ENCODE data around the gene MEOX1. TPM values are rescaled to one million over a fixed set of nuclear protein-coding genes. Genes with fewer than 3 reads are reported as not detected.
"Not testable (repeated sequence)": the region's sequence is repeated elsewhere in the genome, so short reads cannot be mapped to it uniquely, and the experiment has no call there.

The MEOX1 gene
- total RNA-seq, 1 experiment from 2014 or later: not detected

DNA sequence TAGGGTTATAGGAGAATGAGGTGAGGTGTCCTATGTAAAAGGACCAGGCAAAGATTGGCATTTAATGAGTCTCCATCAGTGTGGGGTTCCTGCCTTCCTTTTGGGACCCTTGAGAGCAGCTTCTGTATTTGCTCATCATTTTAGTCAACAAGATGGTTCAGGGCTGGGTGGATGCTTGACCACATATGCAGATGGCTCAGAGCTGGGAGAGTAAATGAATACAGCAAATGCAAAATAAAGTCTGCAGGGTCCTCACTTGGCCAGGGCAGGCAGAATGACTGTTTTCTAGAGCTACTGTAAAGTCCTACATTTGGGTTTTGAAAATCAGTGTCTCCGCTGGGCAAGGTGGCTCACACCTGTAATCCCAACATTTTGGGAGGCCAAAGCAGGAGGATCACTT lies 58.4 kb downstream of the MEOX1 start:
- DNase-seq (ENCODE audit: low spot score) (no peak), ATAC-seq (no peak)
- ChIA-PET CTCF (no interaction called here), POLR2A (no interaction called here)
- Mint-ChIP-seq H3K27me3 (ENCODE audit: low read depth) (no peaks in the 10 kb centered on the region; the same call in 1 of the 2 replicates), H3K4me1 (peaks cover 8% of the 10 kb centered on the region), H3K36me3 (peaks cover 8% of the 10 kb centered on the region; the same call in 1 of the 2 replicates), H3K9me3 (peaks cover 19% of the 10 kb centered on the region), H3K27ac (no peak overlapping the region), H3K4me3 (no peak overlapping the region)
- TF ChIP-seq, protein P1, sequence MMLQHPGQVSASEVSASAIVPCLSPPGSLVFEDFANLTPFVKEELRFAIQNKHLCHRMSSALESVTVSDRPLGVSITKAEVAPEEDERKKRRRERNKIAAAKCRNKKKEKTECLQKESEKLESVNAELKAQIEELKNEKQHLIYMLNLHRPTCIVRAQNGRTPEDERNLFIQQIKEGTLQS (CRISPR knock-in tag; conservative IDR thresholded peaks at IDR 0.05): no peak
- TF ChIP-seq NR1H2 (CRISPR knock-in tag; IDR thresholded peaks at IDR 0.05) (no peak), FOXP4 (CRISPR knock-in tag; IDR thresholded peaks at IDR 0.05) (no peak), MAX (CRISPR knock-in tag; IDR thresholded peaks at IDR 0.05) (no peak), NFYB (CRISPR knock-in tag; conservative IDR thresholded peaks at IDR 0.05; ENCODE audit: low read depth) (no peak), ZNF138 (CRISPR knock-in tag; conservative IDR thresholded peaks at IDR 0.05) (no peak), TEAD1 (CRISPR knock-in tag; IDR thresholded peaks at IDR 0.05) (no peak), RELA (CRISPR knock-in tag; IDR thresholded peaks at IDR 0.05; ENCODE audit: borderline replicate concordance) (no peak), ZNF671 (CRISPR knock-in tag; IDR thresholded peaks at IDR 0.05) (no peak), MYBL2 (CRISPR knock-in tag; IDR thresholded peaks at IDR 0.05) (no peak), STAT6 (CRISPR knock-in tag; conservative IDR thresholded peaks at IDR 0.05; ENCODE audit: low read depth) (no peak), TP53 (CRISPR knock-in tag; IDR thresholded peaks at IDR 0.05) (no peak), SP1 (CRISPR knock-in tag; conservative IDR thresholded peaks at IDR 0.05) (no peak), ZBTB21 (CRISPR knock-in tag; IDR thresholded peaks at IDR 0.05; ENCODE audit: borderline replicate concordance) (no peak), GABPB1 (CRISPR knock-in tag; IDR thresholded peaks at IDR 0.05) (no peak), CDX4 (CRISPR knock-in tag; IDR thresholded peaks at IDR 0.05; ENCODE audit: borderline replicate concordance) (no peak), E2F5 (CRISPR knock-in tag; IDR thresholded peaks at IDR 0.05) (no peak), AFF4 (CRISPR knock-in tag; IDR thresholded peaks at IDR 0.05; ENCODE audit: borderline replicate concordance) (no peak)
- TF ChIP-seq, protein P2, sequence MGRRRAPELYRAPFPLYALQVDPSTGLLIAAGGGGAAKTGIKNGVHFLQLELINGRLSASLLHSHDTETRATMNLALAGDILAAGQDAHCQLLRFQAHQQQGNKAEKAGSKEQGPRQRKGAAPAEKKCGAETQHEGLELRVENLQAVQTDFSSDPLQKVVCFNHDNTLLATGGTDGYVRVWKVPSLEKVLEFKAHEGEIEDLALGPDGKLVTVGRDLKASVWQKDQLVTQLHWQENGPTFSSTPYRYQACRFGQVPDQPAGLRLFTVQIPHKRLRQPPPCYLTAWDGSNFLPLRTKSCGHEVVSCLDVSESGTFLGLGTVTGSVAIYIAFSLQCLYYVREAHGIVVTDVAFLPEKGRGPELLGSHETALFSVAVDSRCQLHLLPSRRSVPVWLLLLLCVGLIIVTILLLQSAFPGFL (CRISPR knock-in tag; IDR thresholded peaks at IDR 0.05; ENCODE audit: borderline replicate concordance): no peak

- H3K27ac Mint-ChIP-seq; POLR2A ChIA-PET; H3K36me3 Mint-ChIP-seq; CTCF ChIA-PET; ATAC-seq; H3K27me3 Mint-ChIP-seq (ENCODE audit: low read depth); DNase-seq (ENCODE audit: low spot score); H3K4me1 Mint-ChIP-seq; H3K4me3 Mint-ChIP-seq: not testable (repeated sequence)
- H3K9me3 Mint-ChIP-seq: peaks cover 19% of the 10 kb centered on the region
These were observed 59.2 kb downstream of the MEOX1 start for GRCh38 chr17:43602556-43602955.
